Kidney (tissue), 14 donors: ENCODE data around the gene HOXB5. TPM values are rescaled to one million over a fixed set of nuclear protein-coding genes. Genes with fewer than 3 reads are reported as not detected.

Experiments
- DNase-seq, 5 donors: peaks; one replicate each; pipeline ENCODE4 v3.0.0-alpha.2; 2013 to 2020
- FAIRE-seq: peaks from 2 replicates; lab custom pipeline; 2012; peaks lifted over from hg19 to GRCh38; lab: Jason Lieb, UNC
- H3K27ac ChIP-seq, 2 donors: one replicate each; pipeline ENCODE4 v1.7.0; 2013; ENCODE audit warnings: low read depth in 2 of 2, low read length in 2 of 2, inconsistent platforms in 1 of 2
- H3K27me3 ChIP-seq: one replicate; pipeline ENCODE4 v1.7.1; 2013; ENCODE audit warnings: low read length, inconsistent platforms; ENCODE audit not compliant: control insufficient read depth, insufficient read depth
- H3K36me3 ChIP-seq, 3 donors: one replicate each; pipeline versions ENCODE4 v1.7.0 to v1.7.1; 2013; ENCODE audit warnings: low read length in 3 of 3, control low read depth in 1 of 3, inconsistent platforms in 1 of 3; ENCODE audit not compliant: insufficient read depth in 3 of 3, control insufficient read depth in 2 of 3
- H3K4me1 ChIP-seq, 3 donors: one replicate each; pipeline versions ENCODE4 v1.7.0 to v1.7.1; 2013; ENCODE audit warnings: low read length in 3 of 3, inconsistent platforms in 1 of 3, low read depth in 1 of 3; ENCODE audit not compliant: control insufficient read depth in 2 of 3, insufficient read depth in 2 of 3
- H3K4me3 ChIP-seq, 3 donors: one replicate each; pipeline versions ENCODE4 v1.7.0 to v1.8.1; 2013; ENCODE audit warnings: low read length in 3 of 3, control low read depth in 1 of 3, inconsistent platforms in 1 of 3
- H3K9ac ChIP-seq, 3 donors: one replicate each; pipeline versions ENCODE4 v1.7.0 to v1.7.1; 2013; ENCODE audit warnings: low read length in 3 of 3, control low read depth in 1 of 3, inconsistent platforms in 1 of 3
- H3K9me3 ChIP-seq, 3 donors: one replicate each; pipeline versions ENCODE4 v1.7.0 to v1.7.1; 2013; ENCODE audit warnings: low read length in 3 of 3, control low read depth in 1 of 3, inconsistent platforms in 1 of 3; ENCODE audit not compliant: control insufficient read depth in 2 of 3, insufficient read depth in 1 of 3
- intact Hi-C: fragments of 100-400 bp; cut with DNase I; formaldehyde crosslinking; loops from one replicate; pipeline ENCODE4 v1.11.1; 2022
- polyA plus RNA-seq: library from polyadenylated mRNA; stranded (reverse); fragments of 350-450 nt; fragmentation: Illumina TruSeq; extraction: RNeasy Lipid Tissue Mini Kit (QIAGEN cat#74804); gene quantifications from one replicate; pipeline ENCODE4 v1.2.3, GENCODE V29; 2014; ENCODE audit warnings: low read depth, low replicate concordance; ENCODE audit not compliant: insufficient read depth
- total RNA-seq: library from RNA; stranded (reverse); fragmentation: NEBNext Ultra II Directional; extraction: Animal tissue kit (Norgen Biotek cat#: 25700); gene quantifications from one replicate; pipeline ENCODE4 v1.2.1, GENCODE V29; 2021
- TF ChIP-seq, protein P1 (sequence below): IDR thresholded peaks from 3 replicates; pipeline ENCODE4 v1.5.1; 2012; ENCODE audit warnings: mild to moderate bottlenecking, moderate library complexity, borderline replicate concordance; ENCODE audit not compliant: insufficient read depth; ENCODE audit errors: extremely low read depth
- donor health status: control.
- donor health status: control.
- donor health status: control.
- donor health status: control.
- donor health status: control.
- donor health status: DM: yes; HTN: yes; CAD: no.
- donor health status: Normal renal cell carcinoma (clear cell type).

Gene HOXB5
- total and polyA plus RNA-seq, 2 donors from 2014 or later, result 12.3 to 27.0 TPM

DNA sequence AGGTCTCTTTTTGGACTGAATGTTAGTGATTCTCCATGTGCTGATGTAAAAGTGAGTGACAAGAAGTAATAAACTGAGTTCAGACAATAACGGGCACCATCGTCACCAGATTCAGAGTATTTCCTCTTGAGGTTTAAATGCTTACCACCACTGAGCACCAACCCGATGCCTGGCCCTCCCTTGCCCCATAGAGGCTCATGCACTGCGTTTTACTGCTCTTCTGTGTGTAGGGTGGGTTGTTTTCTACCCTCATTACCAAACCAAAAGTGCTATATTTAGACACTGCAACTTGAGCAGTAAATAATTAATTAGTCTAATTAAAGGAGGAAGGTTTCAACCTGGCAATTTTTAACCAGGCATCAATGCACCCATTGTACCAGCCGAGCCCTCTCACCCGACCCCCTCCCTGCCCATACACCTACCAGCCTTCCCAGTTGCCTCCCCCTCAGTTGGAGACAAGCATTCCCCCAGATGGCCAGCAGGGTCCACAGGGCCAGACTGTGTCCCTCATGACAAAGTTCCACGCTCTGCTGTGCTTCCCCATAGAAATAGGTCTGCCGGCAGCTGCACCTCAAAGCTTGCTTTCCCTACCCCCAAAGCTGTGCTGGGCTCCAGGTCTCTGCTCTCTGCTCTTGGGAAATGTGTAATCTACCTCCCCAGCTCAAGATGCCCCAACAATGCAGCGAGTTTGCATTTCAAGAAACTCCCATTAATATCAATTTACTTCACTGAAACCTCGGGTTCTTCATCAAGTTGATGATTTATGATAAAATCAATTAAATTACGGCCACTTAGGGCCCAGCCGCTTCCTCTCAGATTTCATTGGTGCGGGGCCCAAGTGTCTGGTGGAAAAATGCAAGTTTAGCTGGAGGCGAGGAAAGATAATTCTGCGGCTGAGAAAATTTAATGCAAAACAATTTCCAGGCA lies 31.4 kb downstream of the HOXB5 start:
- TF ChIP-seq, protein P1, sequence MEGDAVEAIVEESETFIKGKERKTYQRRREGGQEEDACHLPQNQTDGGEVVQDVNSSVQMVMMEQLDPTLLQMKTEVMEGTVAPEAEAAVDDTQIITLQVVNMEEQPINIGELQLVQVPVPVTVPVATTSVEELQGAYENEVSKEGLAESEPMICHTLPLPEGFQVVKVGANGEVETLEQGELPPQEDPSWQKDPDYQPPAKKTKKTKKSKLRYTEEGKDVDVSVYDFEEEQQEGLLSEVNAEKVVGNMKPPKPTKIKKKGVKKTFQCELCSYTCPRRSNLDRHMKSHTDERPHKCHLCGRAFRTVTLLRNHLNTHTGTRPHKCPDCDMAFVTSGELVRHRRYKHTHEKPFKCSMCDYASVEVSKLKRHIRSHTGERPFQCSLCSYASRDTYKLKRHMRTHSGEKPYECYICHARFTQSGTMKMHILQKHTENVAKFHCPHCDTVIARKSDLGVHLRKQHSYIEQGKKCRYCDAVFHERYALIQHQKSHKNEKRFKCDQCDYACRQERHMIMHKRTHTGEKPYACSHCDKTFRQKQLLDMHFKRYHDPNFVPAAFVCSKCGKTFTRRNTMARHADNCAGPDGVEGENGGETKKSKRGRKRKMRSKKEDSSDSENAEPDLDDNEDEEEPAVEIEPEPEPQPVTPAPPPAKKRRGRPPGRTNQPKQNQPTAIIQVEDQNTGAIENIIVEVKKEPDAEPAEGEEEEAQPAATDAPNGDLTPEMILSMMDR, result peak; percentile 20
- peak overlapping the region in 2 of 3 donors; percentile 19 to 24 for H3K4me3 ChIP-seq
- H3K9me3 ChIP-seq, result no peaks in the 10 kb centered on the region
- peaks cover 2 to 8% (median 5%) of the 10 kb centered on the region in 3 donors for H3K36me3 ChIP-seq
- H3K27me3 ChIP-seq, result no peaks in the 10 kb centered on the region
- FAIRE-seq (no peak), DNase-seq (peak; percentile 92 to 93 (median 93))
- peaks cover 40 to 66% (median 59%) of the 10 kb centered on the region in 3 donors for H3K4me1 ChIP-seq
- intact Hi-C loops, result no loop called here
- H3K27ac ChIP-seq, result peak overlapping the region; percentile 72 to 79
- H3K9ac ChIP-seq, result peak overlapping the region in 1 of 3 donors; percentile 63

DNA sequence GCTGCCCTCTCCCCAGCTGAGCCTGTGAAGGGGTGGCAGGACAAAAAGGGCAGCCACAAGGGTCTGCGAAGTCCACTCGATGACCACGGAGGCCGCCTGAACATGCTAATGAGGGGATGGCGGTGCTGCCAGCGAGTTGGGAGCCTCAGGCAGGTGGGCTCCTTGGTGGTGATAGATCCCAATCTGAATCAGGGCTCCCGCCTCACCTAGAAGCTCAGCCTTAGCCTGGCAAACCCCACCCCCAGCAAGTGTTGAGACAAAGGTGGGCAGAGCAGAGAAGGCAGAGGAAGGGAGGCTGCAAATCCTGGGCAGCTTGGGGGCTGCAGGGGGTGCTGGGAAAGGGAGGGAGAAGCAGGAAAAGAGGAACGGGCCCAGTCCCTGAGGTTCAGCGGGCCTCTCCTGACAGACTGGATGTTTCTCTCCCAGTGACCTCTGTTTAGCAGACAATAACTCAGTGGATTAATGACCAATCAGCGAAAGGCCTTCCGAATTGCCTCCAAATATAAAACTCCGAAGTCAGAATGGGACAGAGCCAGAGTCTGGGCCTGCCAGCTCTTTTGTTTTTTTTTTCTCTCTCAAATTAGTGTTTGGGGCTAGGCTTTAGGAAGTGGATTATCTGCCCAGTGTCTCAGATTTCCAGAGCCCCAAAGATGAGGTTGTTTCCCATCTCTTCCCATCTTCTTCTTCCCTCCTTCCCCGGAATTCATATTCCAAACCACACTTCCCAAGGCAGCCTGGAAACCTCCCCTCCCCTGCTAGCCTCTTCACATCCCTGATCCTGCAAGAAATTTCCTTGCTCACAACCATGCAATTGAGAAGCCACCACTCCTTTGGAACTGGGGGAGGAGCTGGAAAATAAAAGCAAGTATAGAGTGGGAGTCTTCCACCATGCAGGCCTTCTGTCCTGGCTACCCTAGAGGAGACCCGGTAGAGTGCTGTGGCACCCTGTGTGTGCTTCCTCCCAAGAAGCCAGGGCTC lies 33.5 kb downstream of the HOXB5 start:
- TF ChIP-seq, protein P1, result no peak
- no peaks in the 10 kb centered on the region for H3K27me3 ChIP-seq
- FAIRE-seq (no peak), DNase-seq (peak in 1 of 5 donors; percentile 91)
- peaks cover 36 to 63% (median 44%) of the 10 kb centered on the region in 3 donors for H3K4me1 ChIP-seq
- H3K36me3 ChIP-seq, result peaks cover 0 to 6% (median 0%) of the 10 kb centered on the region in 3 donors
- intact Hi-C loops, result no loop called here
- peak overlapping the region in 2 of 3 donors; percentile 25 to 68 for H3K9ac ChIP-seq
- H3K4me3 ChIP-seq, result peak overlapping the region in 1 of 3 donors; percentile 37
- no peaks in the 10 kb centered on the region for H3K9me3 ChIP-seq
- peak overlapping the region; percentile 79 to 88 for H3K27ac ChIP-seq

DNA sequence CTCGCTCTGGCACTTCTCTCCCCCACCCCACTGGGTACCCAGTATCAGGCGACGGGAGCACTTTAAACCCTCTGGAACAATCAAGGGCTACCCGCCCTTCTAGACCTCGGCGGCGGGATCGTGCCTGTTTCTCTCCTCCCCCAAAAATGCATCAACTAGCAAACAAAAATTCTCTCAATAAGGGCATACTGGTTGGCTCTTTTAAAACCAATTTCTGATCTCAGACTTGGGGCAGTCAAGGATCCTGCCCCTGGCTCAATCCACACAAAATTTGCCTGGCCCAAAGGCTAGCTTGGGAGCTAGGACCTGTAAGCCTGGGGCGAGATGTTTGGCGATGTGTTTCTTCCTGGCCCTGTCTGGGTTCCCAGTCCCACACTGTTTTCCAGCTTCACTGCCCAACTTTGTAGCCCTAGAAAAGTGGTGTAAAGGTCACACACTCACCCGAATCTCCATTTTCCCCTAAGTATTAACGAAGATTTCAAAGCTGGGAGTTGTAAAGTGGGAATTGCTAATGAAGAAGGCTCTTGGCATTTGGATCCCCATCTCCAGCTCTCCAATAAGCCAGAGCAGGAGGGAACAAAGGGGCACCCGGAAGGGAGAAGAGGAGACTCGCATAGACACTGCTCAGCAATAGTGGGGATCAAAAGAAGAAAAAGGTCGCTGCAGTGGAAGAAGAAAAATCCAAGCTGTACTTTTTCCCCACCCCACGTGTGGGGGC lies 34.3 kb downstream of the HOXB5 start:
- peak overlapping the region in 1 of 3 donors; percentile 37 for H3K4me3 ChIP-seq
- FAIRE-seq (no peak), DNase-seq (no peak)
- intact Hi-C loops, result no loop called here
- H3K9me3 ChIP-seq, result no peaks in the 10 kb centered on the region
- H3K27ac ChIP-seq, result peak overlapping the region; percentile 79 to 88
- H3K4me1 ChIP-seq, result peaks cover 36 to 61% (median 46%) of the 10 kb centered on the region in 3 donors
- no peaks in the 10 kb centered on the region for H3K27me3 ChIP-seq
- peak overlapping the region in 2 of 3 donors; percentile 16 to 68 for H3K9ac ChIP-seq
- TF ChIP-seq, protein P1, result no peak
- peaks cover 0 to 6% (median 0%) of the 10 kb centered on the region in 3 donors for H3K36me3 ChIP-seq
